Gastroesophageal sphincter (tissue), 4 donors: ENCODE data around the gene FDX1. TPM values are rescaled to one million over a fixed set of nuclear protein-coding genes. Genes with fewer than 3 reads are reported as not detected.

Experiments used
- ATAC-seq: fragments of 150-250 bp; one replicate; pipeline ENCODE4 v1.9.1; 2016; ENCODE audit warnings: mild to moderate bottlenecking, moderate library complexity
- H3K27ac ChIP-seq, 4 donors: fragments of 200-600 bp; sonication (generic) in 3 of 4; 1 replicate in 3 of 4; 2 replicates in 1 of 4; pipeline ENCODE4 v1.5.1; 2016 to 2019
- H3K27me3 ChIP-seq: fragments of 200-600 bp; sonication (generic); one replicate; pipeline ENCODE4 v1.5.1; 2019
- H3K36me3 ChIP-seq, 2 donors: fragments of 200-600 bp; sonication (generic); one replicate each; pipeline ENCODE4 v1.5.1; 2019; ENCODE audit warnings: control low read depth in 1 of 2
- H3K4me1 ChIP-seq, 3 donors: fragments of 200-600 bp; sonication (generic); 1 replicate in 2 of 3; 2 replicates in 1 of 3; pipeline ENCODE4 v1.5.1; 2016 to 2019; ENCODE audit warnings: control low read depth in 2 of 3
- H3K4me3 ChIP-seq, 2 donors: fragments of 200-600 bp; sonication (generic); one replicate each; pipeline ENCODE4 v1.5.1; 2019; ENCODE audit warnings: mild to moderate bottlenecking in 1 of 2, moderate library complexity in 1 of 2
- H3K9me3 ChIP-seq, 3 donors: fragments of 200-600 bp; sonication (generic); one replicate each; pipeline ENCODE4 v1.5.1; 2017 to 2019; ENCODE audit warnings: control low read depth in 2 of 3
- EP300 ChIP-seq: sonication (generic); formaldehyde crosslinking; IDR thresholded peaks from one replicate; pipeline ENCODE4 v1.6.1; 2017; ENCODE audit warnings: antibody characterized with exemption, mild to moderate bottlenecking
- POLR2A ChIP-seq, 2 donors: fragments of 450-650 bp; IDR thresholded peaks; one replicate each; pipeline ENCODE4 v1.6.1; 2017; ENCODE audit warnings: antibody characterized with exemption in 2 of 2, mild to moderate bottlenecking in 2 of 2, moderate library complexity in 1 of 2
- POLR2AphosphoS5 ChIP-seq: sonication (generic); formaldehyde crosslinking; IDR thresholded peaks from one replicate; pipeline ENCODE4 v1.6.1; 2017; ENCODE audit warnings: antibody characterized with exemption
- WGBS, 2 donors: methylation state at CpG; one replicate each; pipeline ENCODE4 v1.1.5; 2018; ENCODE audit warnings: low coverage in 1 of 2; 5-methylcytosine and 5-hydroxymethylcytosine counted together
- total RNA-seq, 4 donors: library from RNA; depleted of rRNA; stranded (reverse); fragments of >200 nt; gene quantifications; one replicate each; pipeline ENCODE4 v1.1.0, GENCODE V29; 2016
- TF ChIP-seq, protein P1 (sequence below), 4 experiments: fragments of 200-600 bp in 2 of 4; fragments of 450-650 bp in 2 of 4; sonication (generic) in 1 of 4; IDR thresholded peaks; one replicate each; pipeline ENCODE4 v1.5.1; 2017 to 2019; ENCODE audit warnings: antibody characterized with exemption in 4 of 4, mild to moderate bottlenecking in 2 of 4, moderate library complexity in 2 of 4

FDX1 gene
- total RNA-seq, 4 donors from 2014 or later = 13.7 to 17.5 (median 14.7) TPM

GRCh38 chr11:110490886-110491285 lies 61.1 kb downstream of the FDX1 start:
- Histone ChIP-seq H3K4me1 (no peaks in the 10 kb centered on the region), H3K36me3 (no peaks in the 10 kb centered on the region), H3K9me3 (peaks cover 0 to 4% (median 0%) of the 10 kb centered on the region in 3 donors), H3K27ac (no peak overlapping the region), H3K4me3 (no peak overlapping the region), H3K27me3 (no peaks in the 10 kb centered on the region)
- ATAC-seq = peak; percentile 71
- 83% methylated on average over 1 of the region's 1 CpG; no CpG with 5 or more reads in 1 of the 2 donors for WGBS, 2 donors
- TF ChIP-seq, protein P1, sequence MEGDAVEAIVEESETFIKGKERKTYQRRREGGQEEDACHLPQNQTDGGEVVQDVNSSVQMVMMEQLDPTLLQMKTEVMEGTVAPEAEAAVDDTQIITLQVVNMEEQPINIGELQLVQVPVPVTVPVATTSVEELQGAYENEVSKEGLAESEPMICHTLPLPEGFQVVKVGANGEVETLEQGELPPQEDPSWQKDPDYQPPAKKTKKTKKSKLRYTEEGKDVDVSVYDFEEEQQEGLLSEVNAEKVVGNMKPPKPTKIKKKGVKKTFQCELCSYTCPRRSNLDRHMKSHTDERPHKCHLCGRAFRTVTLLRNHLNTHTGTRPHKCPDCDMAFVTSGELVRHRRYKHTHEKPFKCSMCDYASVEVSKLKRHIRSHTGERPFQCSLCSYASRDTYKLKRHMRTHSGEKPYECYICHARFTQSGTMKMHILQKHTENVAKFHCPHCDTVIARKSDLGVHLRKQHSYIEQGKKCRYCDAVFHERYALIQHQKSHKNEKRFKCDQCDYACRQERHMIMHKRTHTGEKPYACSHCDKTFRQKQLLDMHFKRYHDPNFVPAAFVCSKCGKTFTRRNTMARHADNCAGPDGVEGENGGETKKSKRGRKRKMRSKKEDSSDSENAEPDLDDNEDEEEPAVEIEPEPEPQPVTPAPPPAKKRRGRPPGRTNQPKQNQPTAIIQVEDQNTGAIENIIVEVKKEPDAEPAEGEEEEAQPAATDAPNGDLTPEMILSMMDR (IDR thresholded peaks at IDR 0.05) = no peak
- no peak for TF ChIP-seq POLR2AphosphoS5

- no peaks in the 10 kb centered on the region for H3K27me3 ChIP-seq
- no peaks in the 10 kb centered on the region for H3K4me1 ChIP-seq
- H3K9me3 ChIP-seq = peaks cover 0 to 4% (median 0%) of the 10 kb centered on the region in 3 donors
- WGBS, 2 donors = 29 to 44% methylated on average over 4 to 5 of the region's 7 CpGs
- TF ChIP-seq POLR2A (IDR thresholded peaks at IDR 0.05) = no peak
- TF ChIP-seq EP300 = no peak
- TF ChIP-seq POLR2AphosphoS5 = no peak
- TF ChIP-seq, protein P1 (IDR thresholded peaks at IDR 0.05) = no peak
- H3K4me3 ChIP-seq = no peak overlapping the region
- no peaks in the 10 kb centered on the region for H3K36me3 ChIP-seq
- ATAC-seq = no peak
- H3K27ac ChIP-seq = peak overlapping the region in 1 of 4 donors; percentile 38
Measured at GRCh38 chr11:110491577-110492320, 62.0 kb downstream of the FDX1 start.

DNA sequence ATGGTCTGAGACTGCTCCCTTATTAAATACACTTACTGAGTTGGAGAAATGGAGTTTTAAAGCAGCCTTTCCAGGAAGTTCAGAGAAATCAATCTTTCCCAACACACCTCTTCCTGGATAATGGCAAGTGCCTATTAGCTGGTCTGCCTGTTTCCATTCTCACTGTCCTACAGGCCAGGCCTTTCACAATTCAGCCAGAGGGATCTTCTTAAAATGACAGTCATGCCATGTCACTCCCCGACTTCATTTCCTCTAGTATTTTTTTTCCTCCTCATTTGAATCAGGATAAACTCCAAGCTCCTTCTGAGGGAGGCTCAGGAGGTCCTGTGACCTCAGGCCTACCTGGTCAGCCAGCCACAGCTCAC lies 62.6 kb downstream of the FDX1 start:
- H3K36me3 ChIP-seq = no peaks in the 10 kb centered on the region
- no peak for ATAC-seq
- H3K27ac ChIP-seq = no peak overlapping the region
- H3K27me3 ChIP-seq = no peaks in the 10 kb centered on the region
- WGBS, 2 donors = 50 to 91% methylated on average over 1 of the region's 1 CpG
- peaks cover 0 to 5% (median 0%) of the 10 kb centered on the region in 3 donors for H3K4me1 ChIP-seq
- no peak overlapping the region for H3K4me3 ChIP-seq
- TF ChIP-seq POLR2AphosphoS5 = no peak
- no peak for TF ChIP-seq POLR2A (IDR thresholded peaks at IDR 0.05)
- TF ChIP-seq EP300 = no peak
- TF ChIP-seq, protein P1 (IDR thresholded peaks at IDR 0.05) = no peak
- H3K9me3 ChIP-seq = peaks cover 0 to 4% (median 0%) of the 10 kb centered on the region in 3 donors

DNA sequence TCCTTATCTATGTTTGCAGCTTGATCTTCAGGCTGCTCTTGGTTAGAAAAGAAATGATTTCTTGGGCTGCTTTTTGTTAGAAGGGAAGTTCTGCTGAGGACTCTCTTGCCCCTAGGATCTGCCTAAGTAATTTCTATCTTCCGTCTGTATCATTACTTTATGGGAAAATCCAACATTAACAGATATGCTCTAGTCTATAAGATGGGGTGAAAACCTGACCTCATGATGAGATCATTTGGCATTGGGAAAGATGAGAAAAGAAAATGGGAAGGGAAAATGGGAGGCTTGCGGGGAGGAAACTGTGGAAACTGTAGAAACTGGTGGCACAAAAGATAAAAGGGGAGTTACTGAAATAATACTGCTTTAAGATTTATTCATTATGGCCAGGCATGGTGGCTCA lies 63.6 kb downstream of the FDX1 start:
- Histone ChIP-seq H3K4me1 (peaks cover 0 to 5% (median 0%) of the 10 kb centered on the region in 3 donors), H3K36me3 (no peaks in the 10 kb centered on the region), H3K27ac (no peak overlapping the region), H3K9me3 (peaks cover 0 to 4% (median 0%) of the 10 kb centered on the region in 3 donors), H3K4me3 (no peak overlapping the region), H3K27me3 (no peaks in the 10 kb centered on the region)
- WGBS, 2 donors = 86 to 94% methylated on average over 2 of the region's 2 CpGs
- ATAC-seq = no peak
- TF ChIP-seq POLR2AphosphoS5 = no peak
- no peak for TF ChIP-seq EP300
- no peak for TF ChIP-seq POLR2A (IDR thresholded peaks at IDR 0.05)
- TF ChIP-seq, protein P1 (IDR thresholded peaks at IDR 0.05) = no peak
